KOPT-K1 (cell line): ENCODE measurements around the gene GNL1.
A peak's percentile ranks its signal among the peaks of the same experiment; 100 is the strongest.
"Not testable (repeated sequence)": the region's sequence is repeated elsewhere in the genome, so short reads cannot be mapped to it uniquely, and the experiment has no call there.

ENCODE experiments used
- H3K27ac ChIP-seq: fragments of 200-600 bp; sonication (generic); 2 replicates; pipeline ENCODE4 v1.5.1; 2016; ENCODE audit warnings: antibody characterized with exemption, mild to moderate bottlenecking, low read depth, low read length; ENCODE audit not compliant: poor library complexity, severe bottlenecking
- H3K36me3 ChIP-seq: fragments of 200-600 bp; sonication (generic); 2 replicates; pipeline ENCODE4 v1.5.1; 2017; ENCODE audit warnings: antibody characterized with exemption, mild to moderate bottlenecking, low read length, moderate library complexity; ENCODE audit not compliant: insufficient read depth
- H3K9me3 ChIP-seq: fragments of 200-600 bp; sonication (generic); 2 replicates; pipeline ENCODE4 v1.5.1; 2017; ENCODE audit warnings: antibody characterized with exemption, low read length, mild to moderate bottlenecking; ENCODE audit not compliant: insufficient read depth, poor library complexity, severe bottlenecking

The GNL1 gene

DNA sequence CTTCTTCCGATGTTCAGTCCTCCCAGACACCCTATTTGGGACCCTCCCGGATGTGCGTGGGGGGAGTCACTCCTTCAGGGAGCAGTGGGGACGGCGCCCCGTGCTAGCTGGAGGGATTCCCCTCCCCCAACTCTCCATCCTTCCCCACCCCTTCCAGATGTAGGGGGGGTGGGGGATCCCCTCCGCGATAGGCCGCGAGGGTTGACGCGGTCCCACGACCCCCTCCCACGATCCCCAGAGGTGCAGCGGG is 548 bp downstream of the GNL1 start:
- H3K27ac ChIP-seq = peak overlapping the region; percentile 93
- H3K36me3 ChIP-seq = peaks cover 70% of the 10 kb centered on the region
- H3K9me3 ChIP-seq = no peaks in the 10 kb centered on the region

DNA sequence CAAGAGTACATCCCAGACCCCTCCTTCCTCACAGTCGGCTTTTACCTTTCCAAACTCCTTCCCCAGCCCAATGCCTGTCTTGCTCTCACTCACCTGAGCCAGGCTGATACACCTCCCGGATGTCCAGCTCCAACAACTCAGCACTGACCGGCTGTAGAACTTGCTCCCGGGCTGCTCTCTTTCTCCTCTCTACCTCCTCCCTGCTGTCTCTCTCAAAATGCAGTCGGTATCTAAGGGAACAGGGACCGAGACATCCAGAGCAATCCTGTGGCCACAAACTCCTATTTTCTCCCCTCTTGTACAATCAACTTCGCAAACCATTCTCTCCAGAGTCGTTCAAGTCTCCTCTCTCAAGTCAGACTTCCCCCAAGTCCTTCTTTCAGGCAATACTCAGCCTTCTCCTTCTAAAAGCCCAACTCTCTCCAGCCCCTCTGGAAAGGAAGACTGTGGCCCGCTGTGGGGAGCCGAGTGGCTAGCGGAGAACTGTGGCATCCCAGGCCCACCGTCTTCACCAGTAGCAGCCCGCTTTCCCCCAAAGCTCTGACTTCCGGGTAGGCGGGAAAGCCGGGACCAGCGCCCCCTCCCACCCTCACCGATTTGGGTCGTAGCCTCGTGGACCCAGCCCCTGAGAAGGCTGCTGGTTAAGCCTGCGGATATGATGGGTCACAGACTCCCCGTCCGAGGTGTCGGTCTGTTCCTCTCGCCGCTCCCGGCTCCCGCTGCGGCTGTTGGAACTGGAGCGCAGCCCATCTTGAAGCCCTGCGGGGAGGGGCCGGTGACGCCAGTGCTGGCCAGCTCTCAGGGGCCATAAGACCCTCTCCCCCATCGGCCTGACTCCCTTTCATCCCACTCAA is 1.1 kb downstream of the GNL1 start:
- Histone ChIP-seq H3K36me3 (peaks cover 72% of the 10 kb centered on the region), H3K9me3 (no peaks in the 10 kb centered on the region), H3K27ac (peak overlapping the region; percentile 93)

DNA sequence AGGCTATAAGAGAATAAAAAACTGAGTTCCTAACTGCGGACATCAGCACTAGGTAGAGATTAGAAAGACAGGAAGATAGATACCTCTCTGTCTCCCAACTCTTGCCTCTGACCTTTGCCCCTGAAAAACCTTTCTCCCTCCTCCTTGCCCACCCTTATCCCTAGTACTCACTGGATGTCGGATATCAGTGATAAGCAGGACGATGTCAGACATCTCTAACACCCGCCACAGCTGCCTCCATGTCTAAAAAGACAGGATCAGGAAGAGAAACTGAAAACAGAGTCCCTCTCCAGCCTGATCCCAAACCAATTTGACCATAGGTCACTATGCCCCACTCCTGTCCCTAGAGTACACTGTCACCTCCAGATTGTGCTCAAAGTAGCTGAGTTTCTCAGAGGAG is 1.9 kb downstream of the GNL1 start:
- no peaks in the 10 kb centered on the region for H3K9me3 ChIP-seq
- no peak overlapping the region for H3K27ac ChIP-seq
- peaks cover 72% of the 10 kb centered on the region for H3K36me3 ChIP-seq

DNA sequence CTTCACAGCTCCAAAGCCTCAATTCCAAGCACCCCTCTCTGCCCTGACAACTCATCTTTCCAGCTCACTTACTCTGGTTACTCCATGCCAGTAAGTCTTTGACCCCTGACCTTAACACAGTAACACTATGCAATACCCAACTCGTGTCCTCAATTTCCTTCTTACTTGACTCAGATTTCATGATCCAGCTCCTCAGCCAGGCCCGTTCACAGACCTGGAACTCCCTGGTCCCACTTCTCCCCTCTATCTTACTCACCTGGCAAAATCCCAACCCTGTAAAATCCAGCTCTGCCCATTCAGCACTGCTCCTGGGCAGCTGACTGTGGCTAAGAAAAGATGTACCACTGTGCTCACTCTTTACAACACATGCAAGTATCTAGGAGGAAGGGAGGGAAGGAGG is 7.9 kb downstream of the GNL1 start:
- Histone ChIP-seq H3K9me3 (no peaks in the 10 kb centered on the region), H3K27ac (no peak overlapping the region), H3K36me3 (peaks cover 82% of the 10 kb centered on the region)

- Histone ChIP-seq H3K9me3 (no peaks in the 10 kb centered on the region), H3K27ac (no peak overlapping the region), H3K36me3 (peaks cover 73% of the 10 kb centered on the region)
Observed at GRCh38 chr6:30547454-30547853, 8.8 kb downstream of the GNL1 start.

GRCh38 chr6:30544666-30545272 is 11.5 kb downstream of the GNL1 start:
- Histone ChIP-seq H3K36me3 (peaks cover 47% of the 10 kb centered on the region), H3K27ac (peak overlapping the region; percentile 25), H3K9me3 (no peaks in the 10 kb centered on the region)

DNA sequence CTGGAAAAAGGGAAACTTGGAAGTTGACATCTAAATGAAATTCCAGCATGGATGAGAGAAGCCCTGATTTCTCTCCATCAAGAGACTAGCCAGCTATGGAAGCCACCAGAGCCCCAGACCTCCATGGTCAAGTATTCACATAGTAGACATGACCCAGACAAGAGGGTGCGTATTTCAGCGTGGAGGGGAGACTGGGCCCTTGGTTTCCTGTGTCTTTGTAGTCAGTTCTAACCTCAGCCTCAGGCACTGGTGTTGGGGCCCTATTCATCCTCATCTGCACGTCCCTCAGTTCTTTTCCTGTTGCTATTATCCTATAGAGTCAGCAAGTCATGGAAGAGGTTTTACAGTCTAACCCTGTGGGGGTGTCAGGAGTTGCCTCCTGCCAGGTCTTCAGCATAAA is 12.5 kb downstream of the GNL1 start:
- Histone ChIP-seq H3K27ac (peak overlapping the region; percentile 25), H3K9me3 (no peaks in the 10 kb centered on the region), H3K36me3 (peaks cover 37% of the 10 kb centered on the region)

GRCh38 chr6:30542915-30543314 is 13.4 kb downstream of the GNL1 start:
- Histone ChIP-seq H3K27ac (peak overlapping the region; percentile 17), H3K9me3 (no peaks in the 10 kb centered on the region), H3K36me3 (peaks cover 29% of the 10 kb centered on the region)

DNA sequence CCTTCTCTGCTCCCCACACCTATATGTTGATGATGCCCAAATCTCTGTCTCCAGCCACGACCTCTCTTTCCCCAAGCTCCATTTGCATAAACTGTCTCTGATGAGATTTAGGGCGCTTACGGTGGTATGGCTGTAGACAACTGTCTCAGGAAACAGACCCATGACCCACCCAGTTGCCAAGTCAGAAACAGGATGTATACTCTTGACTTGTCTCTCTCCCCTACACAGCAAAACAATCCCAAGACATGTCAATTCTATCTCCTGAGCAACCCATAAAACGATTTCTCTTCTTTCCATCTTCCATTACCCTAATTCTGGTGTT is 13.9 kb downstream of the GNL1 start:
- peaks cover 25% of the 10 kb centered on the region for H3K36me3 ChIP-seq
- no peaks in the 10 kb centered on the region for H3K9me3 ChIP-seq
- H3K27ac ChIP-seq = peak overlapping the region; percentile 17

DNA sequence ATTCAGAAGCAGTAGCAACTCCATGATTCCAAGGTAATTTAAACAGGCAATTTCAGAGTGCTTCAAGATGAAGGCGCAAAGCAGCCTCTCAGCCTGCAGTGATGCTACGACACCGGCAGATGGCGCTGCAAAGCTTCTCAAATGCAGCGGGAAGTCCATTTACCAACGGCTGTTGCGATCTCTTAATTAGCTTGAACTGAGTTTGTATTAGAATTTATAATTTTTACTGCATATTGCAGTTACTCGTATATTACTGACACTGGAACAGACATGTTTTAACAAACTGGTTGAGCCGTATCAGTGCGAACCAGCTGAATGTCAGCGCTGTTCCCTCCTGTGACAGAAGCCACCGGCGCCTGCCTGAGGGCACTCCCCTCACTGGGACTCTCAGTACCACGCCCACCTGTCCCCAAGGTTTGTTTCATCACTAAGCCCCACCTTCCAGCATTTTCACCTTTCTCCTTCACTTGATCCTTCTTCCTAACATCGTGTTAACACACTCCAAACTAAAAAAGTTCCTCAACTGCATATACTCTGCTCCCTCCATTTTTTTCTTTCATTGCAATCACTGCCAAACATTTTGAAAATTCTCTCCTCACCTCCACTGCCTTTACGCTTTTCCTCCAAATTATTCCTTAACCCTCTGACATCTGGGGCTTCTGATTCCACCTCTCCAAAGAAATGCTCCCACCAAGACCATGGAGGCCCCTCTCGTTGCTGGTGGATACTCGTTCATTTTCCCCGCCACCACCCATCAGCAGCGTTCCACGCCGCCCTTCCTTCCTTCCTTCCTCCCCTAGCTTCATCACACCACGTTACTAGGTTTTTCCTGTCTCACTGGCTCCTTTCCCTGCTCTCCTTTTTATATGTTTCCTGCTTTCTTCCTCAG is 14.5 kb downstream of the GNL1 start:
- Histone ChIP-seq H3K27ac (peak overlapping the region; percentile 17), H3K9me3 (no peaks in the 10 kb centered on the region), H3K36me3 (peaks cover 19% of the 10 kb centered on the region)

GRCh38 chr6:30537931-30538330 is 18.4 kb downstream of the GNL1 start:
- H3K9me3 ChIP-seq = no peaks in the 10 kb centered on the region
- H3K36me3 ChIP-seq = no peaks in the 10 kb centered on the region
- no peak overlapping the region for H3K27ac ChIP-seq

- Histone ChIP-seq H3K9me3 (peaks cover 5% of the 10 kb centered on the region), H3K27ac (no peak overlapping the region), H3K36me3 (no peaks in the 10 kb centered on the region)
Observed at GRCh38 chr6:30533460-30534294, 22.6 kb downstream of the GNL1 start.

DNA sequence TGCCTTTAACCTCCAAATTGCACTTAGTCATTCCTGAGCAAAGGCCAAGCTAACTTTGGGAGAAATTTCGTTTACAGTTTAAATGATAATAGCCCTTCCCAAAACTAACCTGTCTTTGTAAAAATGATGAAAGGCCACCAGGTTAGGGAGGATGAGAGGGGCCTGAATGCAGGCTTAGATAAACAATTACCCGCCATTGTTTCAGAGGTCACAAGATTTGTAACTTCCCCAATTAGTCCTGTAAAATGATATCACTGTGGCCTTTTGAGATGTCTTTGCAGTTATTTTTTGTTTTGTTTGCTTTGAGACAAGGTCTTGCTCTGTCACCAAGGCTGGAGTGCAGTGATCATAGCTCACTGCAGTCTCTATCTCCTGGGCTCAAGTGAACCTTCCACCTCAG is 26.3 kb downstream of the GNL1 start:
- Histone ChIP-seq H3K36me3 (no peaks in the 10 kb centered on the region), H3K9me3 (peaks cover 5% of the 10 kb centered on the region), H3K27ac (no peak overlapping the region)

DNA sequence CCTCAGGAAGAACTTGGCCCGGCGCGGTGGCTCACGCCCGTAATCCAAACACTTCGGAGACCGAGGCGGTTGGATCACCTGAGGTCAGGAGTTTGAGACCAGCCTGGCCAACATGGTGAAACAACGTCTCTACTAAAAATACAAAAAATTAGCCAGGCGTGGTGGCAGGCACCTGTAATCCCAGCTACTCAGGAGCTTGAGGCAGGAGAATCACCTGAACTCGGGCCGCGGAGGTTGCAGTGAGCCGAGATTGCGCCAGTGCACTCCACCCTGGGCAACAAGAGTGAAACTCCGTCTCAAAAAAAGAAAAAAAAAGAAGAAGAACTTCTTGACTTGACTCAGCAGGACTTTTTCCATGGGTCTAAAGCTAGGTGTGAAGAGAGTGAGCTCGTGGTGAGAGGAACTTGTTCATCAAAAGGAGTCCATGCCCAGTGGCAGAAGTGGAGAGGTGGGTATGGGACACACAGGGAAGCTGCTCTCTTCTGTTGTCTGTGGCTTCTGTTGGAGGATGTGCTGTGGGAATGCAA is 26.9 kb downstream of the GNL1 start:
- H3K9me3 ChIP-seq, H3K27ac ChIP-seq, H3K36me3 ChIP-seq: not testable (repeated sequence)

GRCh38 chr6:30526444-30526843 is 29.8 kb downstream of the GNL1 start:
- not testable (repeated sequence) for H3K9me3 ChIP-seq, H3K36me3 ChIP-seq, H3K27ac ChIP-seq
